Colonic mucosa (tissue), 4 donors: Measurements from ENCODE around the gene EIF5A2. TPM values are rescaled to one million over a fixed set of nuclear protein-coding genes. Genes with fewer than 3 reads are reported as not detected.

Source experiments
- DNase-seq: peaks from one replicate; pipeline ENCODE4 v3.0.0-alpha.2; 2020
- H3K27ac ChIP-seq: fragments of 200-600 bp; one replicate; pipeline ENCODE4 v1.8.0; 2021
- H3K27me3 ChIP-seq: fragments of 200-600 bp; one replicate; pipeline ENCODE4 v1.8.0; 2021
- H3K36me3 ChIP-seq: fragments of 200-600 bp; one replicate; pipeline ENCODE4 v1.8.0; 2021
- H3K4me1 ChIP-seq: fragments of 200-600 bp; one replicate; pipeline ENCODE4 v1.8.0; 2021; ENCODE audit warnings: mild to moderate bottlenecking
- H3K4me3 ChIP-seq: fragments of 200-600 bp; one replicate; pipeline ENCODE4 v1.8.0; 2021
- H3K9ac ChIP-seq, 2 donors: one replicate each; pipeline ENCODE4 v1.7.0; 2013; ENCODE audit warnings: control low read depth in 2 of 2, low read depth in 2 of 2, low read length in 2 of 2
- H3K9me3 ChIP-seq: fragments of 200-600 bp; one replicate; pipeline ENCODE4 v1.8.0; 2021
- CTCF ChIP-seq: fragments of 200-600 bp; IDR thresholded peaks from one replicate; pipeline ENCODE4 v1.8.0; 2022; ENCODE audit warnings: antibody characterized with exemption, mild to moderate bottlenecking
- intact Hi-C: fragments of 100-400 bp; cut with DNase I; formaldehyde crosslinking; loops from one replicate; pipeline ENCODE4 v1.14.1; 2022
- total RNA-seq, 2 donors: library from RNA; stranded (reverse); fragmentation: NEBNext Ultra II Directional in 1 of 2; extraction: Animal tissue kit (Norgen Biotek cat#: 25700) in 1 of 2; gene quantifications; one replicate each; pipeline ENCODE4 v1.2.1, GENCODE V29; 2021
- donor health status: healthy.
- donor health status: DM: no; HTN: no; CAD: no.
- donor health status: DM: no; HTN: no; CAD: no.

EIF5A2 gene
- total RNA-seq, 2 donors from 2014 or later: 6.1 to 9.6 TPM

GRCh38 chr3:170858599-170858998 lies 49.8 kb downstream of the EIF5A2 start:
- DNase-seq: no peak
- H3K4me3 ChIP-seq: no peak overlapping the region
- intact Hi-C loops: no loop called here
- no peaks in the 10 kb centered on the region for H3K9me3 ChIP-seq
- no peaks in the 10 kb centered on the region for H3K36me3 ChIP-seq
- no peaks in the 10 kb centered on the region for H3K4me1 ChIP-seq
- no peak for TF ChIP-seq CTCF
- no peaks in the 10 kb centered on the region for H3K27me3 ChIP-seq
- no peak overlapping the region for H3K27ac ChIP-seq
- H3K9ac ChIP-seq: no peak overlapping the region

- intact Hi-C loops: no loop called here
- DNase-seq: no peak
- H3K4me3 ChIP-seq: no peak overlapping the region
- H3K4me1 ChIP-seq: no peaks in the 10 kb centered on the region
- no peak overlapping the region for H3K9ac ChIP-seq
- no peaks in the 10 kb centered on the region for H3K9me3 ChIP-seq
- no peaks in the 10 kb centered on the region for H3K36me3 ChIP-seq
- no peak for TF ChIP-seq CTCF
- no peaks in the 10 kb centered on the region for H3K27me3 ChIP-seq
- H3K27ac ChIP-seq: no peak overlapping the region
Measured at GRCh38 chr3:170852324-170852723, 56.1 kb downstream of the EIF5A2 start.

- H3K9me3 ChIP-seq: no peaks in the 10 kb centered on the region
- intact Hi-C loops: loop anchor here (10.0 kb wide), 1 partner anchor 434 kb away; the partner anchor contains the start of gene CLDN11
- H3K27me3 ChIP-seq: no peaks in the 10 kb centered on the region
- no peaks in the 10 kb centered on the region for H3K36me3 ChIP-seq
- no peak overlapping the region for H3K27ac ChIP-seq
- peak; percentile 33 for TF ChIP-seq CTCF
- H3K9ac ChIP-seq: no peak overlapping the region
- H3K4me1 ChIP-seq: no peaks in the 10 kb centered on the region
- DNase-seq: no peak
- no peak overlapping the region for H3K4me3 ChIP-seq
Measured at GRCh38 chr3:170848292-170848917, 60.0 kb downstream of the EIF5A2 start.

GRCh38 chr3:170844377-170844776 lies 64.1 kb downstream of the EIF5A2 start:
- intact Hi-C loops: loop anchor here (10.0 kb wide), 1 partner anchor 430 kb away; the partner anchor contains the start of gene CLDN11

GRCh38 chr3:170840291-170840859 lies 68.1 kb downstream of the EIF5A2 start:
- Histone ChIP-seq H3K27ac (no peak overlapping the region), H3K36me3 (no peaks in the 10 kb centered on the region), H3K4me3 (no peak overlapping the region), H3K4me1 (no peaks in the 10 kb centered on the region), H3K9ac (no peak overlapping the region), H3K9me3 (no peaks in the 10 kb centered on the region), H3K27me3 (no peaks in the 10 kb centered on the region)
- no peak for TF ChIP-seq CTCF
- intact Hi-C loops: loop anchor here (10.0 kb wide), 1 partner anchor 426 kb away; the partner anchor contains the start of gene CLDN11
- DNase-seq: no peak

More at GRCh38 chr3:170844377-170844776, 64.1 kb downstream of the EIF5A2 start:
- Histone ChIP-seq H3K4me1 (no peaks in the 10 kb centered on the region), H3K9me3 (no peaks in the 10 kb centered on the region), H3K9ac (no peak overlapping the region), H3K27ac (no peak overlapping the region), H3K36me3 (no peaks in the 10 kb centered on the region), H3K4me3 (no peak overlapping the region), H3K27me3 (no peaks in the 10 kb centered on the region)
- no peak for DNase-seq
- TF ChIP-seq CTCF: no peak
